HG02588 (cell line): Measurements from ENCODE around the gene SNTB2.
"Not testable (repeated sequence)": the region's sequence is repeated elsewhere in the genome, so short reads cannot be mapped to it uniquely, and the experiment has no call there.

ENCODE experiments used
- ATAC-seq: cut with Tn5 transposase; IDR thresholded peaks from one replicate; pipeline ENCODE4 v1.9.1; 2021; ENCODE audit warnings: mild to moderate bottlenecking, moderate library complexity; ENCODE audit not compliant: unreplicated experiment

The SNTB2 gene

DNA sequence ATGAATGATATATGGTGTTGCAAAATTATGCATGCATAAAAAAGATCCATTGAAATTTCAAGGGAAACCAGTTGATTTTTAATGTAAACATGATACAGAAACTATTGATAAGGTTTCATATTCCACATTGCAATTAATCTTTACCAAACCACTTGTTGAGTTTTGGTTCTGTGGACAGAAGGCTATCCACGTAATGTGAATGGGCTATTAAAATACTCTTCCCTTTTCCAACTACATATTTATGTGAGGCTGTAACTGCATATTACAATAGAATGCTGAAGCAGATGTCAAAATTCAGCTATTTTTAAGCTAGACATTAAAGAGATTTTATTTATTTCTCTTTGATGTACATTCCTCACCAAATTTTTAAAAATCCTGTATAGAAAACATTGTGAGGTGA is 90.4 kb downstream of the SNTB2 start:
- ATAC-seq, result no peak

DNA sequence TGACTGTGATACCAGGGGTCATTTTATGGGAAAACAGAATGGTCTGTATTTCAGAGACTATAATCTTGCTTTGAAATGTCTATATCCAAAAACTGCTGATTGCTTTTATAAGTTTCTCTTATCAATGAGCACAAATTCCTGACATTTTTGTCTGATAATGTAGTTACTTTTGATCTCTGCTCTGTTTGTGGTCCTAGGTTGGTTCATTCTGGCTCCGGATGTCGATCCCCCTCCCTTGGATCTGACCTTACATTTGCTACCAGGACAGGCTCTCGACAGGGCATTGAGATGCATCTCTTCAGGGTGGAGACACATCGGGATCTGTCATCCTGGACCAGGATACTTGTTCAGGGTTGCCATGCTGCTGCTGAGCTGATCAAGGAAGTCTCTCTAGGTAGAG is 96.9 kb downstream of the SNTB2 start:
- no peak for ATAC-seq

DNA sequence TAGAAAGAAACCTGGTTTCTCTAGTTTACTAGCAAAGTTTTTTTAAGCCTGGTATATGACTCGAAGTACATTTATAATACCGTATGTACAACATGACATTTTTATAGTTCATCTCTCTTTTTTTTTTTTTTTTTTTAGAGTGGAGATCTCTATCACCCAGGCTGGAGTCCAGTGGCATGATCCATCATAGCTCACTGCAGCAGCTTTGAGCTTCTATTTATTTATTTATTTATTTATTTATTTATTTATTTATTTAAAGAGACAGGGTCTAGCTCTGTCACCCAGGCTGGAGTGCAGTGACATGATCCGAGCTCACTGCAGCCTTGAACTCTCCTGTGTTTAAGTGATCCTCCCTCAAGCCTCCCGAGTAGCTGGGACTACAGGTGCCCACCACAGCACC is 98.3 kb downstream of the SNTB2 start:
- ATAC-seq, result no peak

DNA sequence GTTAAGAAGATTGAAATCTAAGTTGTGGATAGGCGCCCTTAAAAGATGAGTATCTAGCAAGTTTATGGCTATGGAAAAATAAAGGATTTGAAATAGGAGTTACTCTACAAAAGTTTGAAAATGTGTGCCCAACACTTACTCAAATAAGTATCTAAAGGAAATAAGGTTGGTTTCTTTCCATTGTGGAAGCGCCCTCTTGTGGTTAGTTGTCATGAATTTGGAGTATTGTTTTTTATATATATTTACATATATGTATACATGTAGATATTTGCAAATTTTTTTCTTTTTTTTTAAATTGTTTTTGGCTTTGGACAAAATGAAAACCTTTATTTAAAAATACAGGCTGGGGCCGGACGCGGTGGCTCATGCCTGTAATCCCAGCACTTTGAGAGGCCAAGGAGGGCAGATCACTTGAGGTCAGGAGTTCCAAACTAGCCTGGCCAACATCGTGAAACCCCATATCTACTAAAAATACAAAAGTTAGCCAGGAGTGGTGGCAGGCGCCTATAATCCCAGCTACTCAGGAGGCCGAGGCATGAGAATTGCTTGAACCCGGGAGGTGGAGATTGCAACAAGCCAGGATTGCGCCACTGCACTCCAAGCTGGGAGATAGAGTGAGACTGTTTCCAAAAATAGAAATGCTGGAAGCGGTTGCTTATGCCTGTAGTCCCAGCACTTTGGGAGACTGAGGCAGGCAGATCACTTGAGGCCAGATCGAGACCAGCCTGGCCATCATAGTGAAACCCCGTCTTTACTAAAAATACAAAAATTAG is 100.2 kb downstream of the SNTB2 start:
- ATAC-seq, result no peak

DNA sequence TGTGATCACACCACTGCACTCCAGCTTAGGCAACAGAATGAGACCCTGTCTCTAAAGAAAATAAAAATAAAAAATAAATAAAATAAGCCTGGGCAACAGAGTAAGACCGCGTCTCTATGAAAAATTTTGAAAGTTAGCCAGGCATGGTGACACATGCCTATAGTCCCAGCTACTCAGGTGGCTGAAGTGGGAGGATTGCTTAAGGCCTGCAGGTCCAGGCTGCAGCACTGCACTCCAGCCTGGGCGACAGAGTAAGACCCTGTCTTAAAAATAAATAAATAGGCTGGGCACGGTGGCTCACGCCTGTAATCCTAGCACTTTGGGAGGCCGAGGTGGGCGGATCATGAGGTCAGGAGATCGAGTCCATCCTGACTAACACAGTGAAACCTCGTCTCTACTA is 104.7 kb downstream of the SNTB2 start:
- ATAC-seq, result not testable (repeated sequence)

DNA sequence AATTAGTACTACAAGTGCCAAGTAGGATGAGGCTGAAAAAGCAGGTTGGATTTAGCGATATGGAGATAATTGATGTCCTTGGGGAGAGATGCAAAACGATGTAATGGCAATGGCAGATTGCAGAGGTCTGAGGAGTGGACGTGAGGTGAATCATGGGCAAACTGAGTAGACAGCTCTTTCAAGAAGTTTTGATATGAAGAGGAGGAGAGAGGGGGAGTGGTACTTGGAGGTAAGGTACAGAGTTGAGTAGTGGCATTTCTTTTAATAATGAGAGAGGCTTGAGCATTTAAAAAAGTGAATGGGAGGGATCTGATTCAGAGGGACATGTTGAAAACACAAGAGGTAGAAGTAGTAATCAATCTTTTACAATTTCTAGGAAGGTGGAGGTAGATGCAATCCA is 106.4 kb downstream of the SNTB2 start:
- ATAC-seq, result no peak

DNA sequence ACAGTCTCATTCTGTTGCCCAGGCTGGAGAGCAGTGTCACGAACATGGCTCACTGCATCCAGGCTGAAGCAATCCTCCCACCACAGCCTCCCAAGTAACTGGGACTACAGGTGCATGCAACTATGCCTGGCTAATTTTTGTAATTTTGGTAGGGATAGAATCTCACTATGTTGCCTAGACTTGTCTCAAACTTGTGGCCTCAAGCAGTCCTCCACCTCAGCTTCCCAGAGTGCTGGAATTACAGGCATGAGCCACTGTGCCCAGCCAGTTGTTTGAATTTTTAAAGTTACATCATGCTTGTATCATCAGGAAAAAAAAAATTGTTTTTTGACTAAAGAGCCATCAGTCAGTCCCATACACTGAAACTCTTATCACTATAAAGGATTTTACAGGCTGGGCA is 107.1 kb downstream of the SNTB2 start:
- no peak for ATAC-seq

DNA sequence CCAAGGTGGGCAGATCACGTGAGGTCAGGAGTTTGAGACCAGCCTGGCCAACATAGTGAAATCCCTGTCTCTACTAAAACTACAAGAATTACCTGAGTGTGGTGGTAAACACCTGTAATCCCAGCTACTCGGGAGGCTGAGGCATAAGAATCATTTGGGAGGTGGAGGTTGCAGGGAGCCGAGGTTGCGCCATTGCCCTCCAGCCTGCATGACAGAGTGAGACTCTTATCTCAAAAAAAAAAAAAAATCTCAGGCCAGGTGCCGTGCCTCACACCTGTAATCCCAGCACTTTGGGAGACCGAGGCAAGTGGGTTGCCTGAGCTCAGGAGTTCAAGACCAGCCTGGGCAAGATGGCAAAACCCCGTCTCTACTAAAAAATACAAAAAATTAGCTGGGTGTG is 109.8 kb downstream of the SNTB2 start:
- ATAC-seq, result not testable (repeated sequence)

DNA sequence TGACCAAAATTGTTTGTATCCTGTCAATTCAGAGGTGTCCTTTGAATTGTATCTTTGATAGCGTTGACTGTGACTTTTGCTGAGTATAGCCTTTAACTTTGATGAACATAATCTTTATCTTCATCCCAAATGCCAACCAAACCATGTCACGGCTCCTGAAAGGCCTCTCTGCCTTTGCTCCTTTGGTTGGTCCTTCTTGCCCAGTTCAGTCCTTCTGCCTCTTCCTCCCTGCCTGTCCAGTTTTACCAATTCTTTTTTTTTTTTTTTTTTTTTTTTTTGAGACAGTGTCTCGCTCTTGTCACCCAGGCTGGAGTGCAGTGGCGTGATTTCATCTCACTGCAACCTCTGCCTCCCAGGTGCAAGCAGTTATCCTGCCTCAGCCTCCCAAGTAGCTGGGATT is 111.3 kb downstream of the SNTB2 start:
- no peak for ATAC-seq

DNA sequence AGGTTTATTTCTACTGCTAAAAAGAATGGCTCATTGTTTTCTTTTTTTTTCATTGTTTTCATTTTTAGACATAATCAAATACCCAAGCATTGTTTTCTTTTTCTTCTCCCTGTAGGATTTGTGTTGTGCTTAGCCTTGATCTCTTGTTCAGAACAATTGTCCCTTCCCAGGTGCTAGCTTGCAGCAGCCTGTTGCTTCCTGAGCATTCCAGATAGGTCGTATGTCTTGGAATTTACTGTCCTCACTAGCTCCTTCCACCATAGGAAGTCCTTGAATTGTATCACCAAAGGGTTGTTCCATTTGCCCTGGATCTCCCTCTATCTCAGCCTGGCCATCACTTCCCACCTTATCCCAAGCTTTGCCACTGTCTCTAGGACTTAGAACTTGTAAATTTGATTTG is 114.2 kb downstream of the SNTB2 start:
- no peak for ATAC-seq

DNA sequence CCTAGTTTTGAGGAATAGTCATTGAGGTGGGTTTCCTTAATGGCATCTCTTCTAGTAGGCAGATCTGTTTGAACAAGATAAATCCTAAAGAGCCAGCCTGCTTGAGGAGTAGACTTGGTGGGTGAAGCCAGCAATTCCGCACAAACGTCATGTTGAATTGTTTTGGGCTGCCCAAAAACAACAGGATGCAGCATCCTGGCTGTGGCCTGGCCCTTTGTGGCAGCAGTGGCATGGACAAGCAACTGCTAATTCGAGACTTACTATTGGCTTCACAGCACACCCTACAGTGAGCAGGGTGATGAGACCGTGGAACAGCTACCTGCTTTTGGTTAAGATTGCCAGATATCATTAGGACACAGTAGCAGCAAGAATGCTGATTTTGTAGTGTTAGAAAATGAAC is 114.9 kb downstream of the SNTB2 start:
- ATAC-seq, result no peak

DNA sequence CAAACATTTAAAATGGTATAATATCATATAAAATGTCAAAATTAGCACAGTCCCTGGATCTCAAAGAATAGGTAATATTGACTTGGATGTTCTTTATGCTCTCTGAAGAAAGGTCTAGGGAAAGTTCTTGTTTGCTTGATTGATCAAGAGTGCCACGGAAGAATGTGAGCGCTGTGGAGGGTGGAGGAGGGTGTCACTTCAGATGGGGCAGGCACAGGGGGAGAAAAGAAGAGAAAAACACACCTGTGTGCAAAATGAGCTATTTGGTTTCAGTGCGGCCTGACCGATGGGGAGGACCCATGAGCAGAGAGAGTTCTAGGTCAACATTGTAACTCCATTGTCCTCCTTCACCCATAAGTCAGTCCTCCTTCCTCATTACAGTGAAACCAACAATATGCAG is 115.3 kb downstream of the SNTB2 start:
- ATAC-seq, result no peak

DNA sequence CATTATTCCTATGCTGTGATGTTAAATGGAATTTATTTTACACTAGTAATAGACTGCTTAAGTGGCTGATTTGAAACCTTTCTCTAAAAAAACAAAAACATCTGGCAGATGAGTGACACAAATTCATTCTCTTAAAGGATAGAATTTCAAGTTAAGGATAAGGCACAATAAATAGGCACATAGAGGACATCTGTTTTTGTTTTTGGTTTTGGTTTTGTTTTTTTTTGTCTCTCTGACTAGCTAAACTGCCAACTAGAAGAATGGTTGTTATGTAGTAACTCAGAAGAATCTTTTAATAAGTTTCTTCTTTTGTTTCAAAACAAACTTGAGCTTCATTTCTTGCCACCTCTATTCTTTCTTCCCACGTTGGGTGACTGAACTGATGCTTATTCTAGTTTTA is 119.1 kb downstream of the SNTB2 start:
- no peak for ATAC-seq

DNA sequence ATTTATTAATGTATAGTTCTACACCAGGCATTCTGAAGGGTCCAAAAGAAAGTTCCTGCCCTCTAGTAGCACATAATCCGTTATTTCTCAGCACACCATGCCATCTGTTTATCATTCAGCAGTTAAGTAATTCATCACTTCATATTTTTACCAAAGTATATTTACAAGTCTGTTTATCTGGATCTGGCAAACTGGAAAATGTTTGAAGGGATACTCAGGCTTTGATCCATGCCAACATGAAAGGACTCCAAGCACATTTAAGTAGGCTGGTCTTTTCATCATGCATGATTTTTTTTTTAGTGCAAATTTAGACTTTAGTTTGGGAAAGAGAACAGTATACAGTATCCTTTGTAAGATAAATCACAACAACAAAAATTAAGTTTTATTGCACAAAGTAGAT is 120.1 kb downstream of the SNTB2 start:
- no peak for ATAC-seq

DNA sequence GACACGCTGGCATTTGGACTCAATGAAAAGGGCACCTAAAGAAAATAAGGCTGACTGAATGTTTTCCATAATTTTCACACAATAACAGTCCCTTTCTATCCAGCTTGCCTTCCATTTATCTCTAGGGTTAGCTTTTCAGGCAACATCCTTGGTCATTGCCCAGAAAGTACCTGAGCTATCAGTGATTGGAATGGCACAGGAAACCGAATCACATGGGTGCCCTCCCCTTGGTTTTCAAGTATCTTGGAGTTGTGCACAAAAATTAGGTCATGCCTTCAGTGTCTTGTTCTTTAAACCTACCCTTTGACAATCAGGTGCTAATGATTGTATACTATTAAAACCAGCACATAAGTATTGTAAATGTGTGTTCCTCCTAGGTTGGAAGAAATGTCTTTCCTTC is 120.9 kb downstream of the SNTB2 start:
- no peak for ATAC-seq

DNA sequence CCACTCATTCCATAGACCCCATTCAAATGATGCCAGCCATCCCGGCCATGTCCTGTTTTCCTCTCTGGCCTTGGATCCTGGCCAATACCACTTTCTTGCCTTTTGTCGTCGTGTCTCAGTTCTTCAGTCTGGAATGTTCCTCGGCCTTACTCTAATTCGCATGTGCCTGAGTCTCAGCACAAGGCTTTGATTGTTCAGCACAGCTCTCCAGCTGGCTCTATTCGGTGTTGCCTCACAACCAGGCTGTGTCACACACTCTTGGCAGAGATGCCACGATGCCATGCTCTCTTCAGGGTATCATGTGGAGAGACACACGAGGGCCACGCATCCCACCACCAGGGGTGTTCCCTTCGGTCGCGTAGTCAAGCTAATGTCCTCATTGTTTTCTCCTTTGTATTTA is 122.4 kb downstream of the SNTB2 start:
- no peak for ATAC-seq

DNA sequence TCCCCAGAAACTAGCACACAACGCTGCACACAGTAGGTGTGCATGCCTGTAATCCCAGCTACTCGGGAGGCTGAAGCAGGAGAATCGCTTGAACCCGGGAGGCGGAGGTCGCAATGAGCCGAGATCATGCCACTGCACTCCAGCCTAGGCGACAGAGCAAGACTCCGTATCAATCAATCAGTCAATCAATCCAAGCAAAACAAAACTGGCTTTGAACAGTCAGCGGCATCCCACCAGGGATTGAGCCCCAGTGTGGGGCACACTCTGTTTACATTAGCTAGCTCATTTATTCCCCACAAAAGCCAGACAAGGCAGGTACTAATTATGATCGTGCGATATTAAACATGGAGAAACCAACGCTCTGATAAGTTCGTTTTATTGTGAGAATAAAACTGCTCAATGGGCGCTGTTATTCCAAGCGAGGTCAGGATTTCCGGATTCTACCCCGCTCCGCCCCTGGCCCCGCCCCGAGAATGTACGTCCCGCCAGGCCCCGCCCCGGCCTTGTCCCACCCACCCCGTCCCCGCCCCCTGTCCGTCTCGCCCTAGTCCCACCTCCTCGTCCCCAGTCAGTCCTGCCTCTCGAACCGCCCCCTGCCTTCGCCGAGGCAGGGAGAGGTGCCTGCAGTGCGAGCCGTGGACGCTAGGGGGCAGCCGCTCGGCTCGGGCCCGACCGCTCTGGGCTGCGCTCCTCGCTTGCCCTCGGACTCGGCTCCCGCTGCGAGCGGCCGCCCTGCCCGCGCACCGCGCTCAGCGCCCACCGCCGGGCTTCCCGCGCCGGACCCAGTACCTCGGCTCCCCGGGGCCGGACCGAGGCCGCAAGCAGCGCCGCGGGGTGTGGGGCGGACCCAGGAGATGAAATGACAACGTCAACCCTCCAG is 123.9 kb downstream of the SNTB2 start, which contains the start of gene VPS4A:
Gene VPS4A, plus strand, starts transcription at position 698 of the 880 bp plus-strand sequence. Its CDS starts 162 bp downstream, at position 860.
- peak; percentile 96 for ATAC-seq

DNA sequence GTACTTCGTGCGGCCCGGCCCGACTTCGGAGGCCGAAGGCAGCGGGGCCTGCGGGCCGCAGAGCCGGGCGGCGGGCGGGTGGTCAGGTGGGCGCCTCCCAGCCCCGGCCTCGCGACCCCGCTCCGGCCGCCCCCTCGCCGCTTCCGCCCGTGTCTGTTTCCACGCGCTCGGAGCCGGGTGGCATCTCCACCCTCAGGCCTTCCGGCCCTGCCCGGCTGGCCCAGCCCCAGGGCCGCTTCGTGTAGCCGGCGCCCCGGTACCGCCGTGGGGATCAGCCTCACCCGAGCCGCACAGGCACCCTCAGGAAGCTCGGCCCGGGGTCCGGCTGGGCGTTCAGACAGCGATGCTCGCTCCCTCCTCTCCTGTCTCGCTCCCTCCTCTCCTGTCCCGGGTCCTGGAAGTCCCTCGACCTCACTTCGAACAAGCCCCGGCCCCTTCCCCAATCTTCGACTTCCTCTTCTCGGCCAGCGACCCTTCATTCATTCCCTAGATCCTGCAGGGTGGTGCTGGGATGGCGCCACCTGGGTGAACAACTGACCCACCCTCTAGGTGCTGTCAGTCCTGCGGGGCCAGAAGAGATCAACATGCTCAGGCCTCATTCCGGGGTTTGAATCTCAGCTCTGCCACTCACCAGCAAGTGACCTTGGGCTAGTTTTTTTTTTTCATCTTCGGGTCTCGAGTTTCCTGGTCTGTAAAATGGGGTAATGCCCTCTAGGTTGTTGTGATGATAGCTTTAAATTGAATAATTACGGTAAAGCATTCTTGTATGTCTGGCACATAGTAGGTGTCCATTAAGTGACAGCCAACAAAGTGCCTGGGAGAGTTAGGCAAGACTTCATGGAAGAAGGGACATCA is 124.8 kb downstream of the SNTB2 start:
- ATAC-seq, result peak; percentile 42

DNA sequence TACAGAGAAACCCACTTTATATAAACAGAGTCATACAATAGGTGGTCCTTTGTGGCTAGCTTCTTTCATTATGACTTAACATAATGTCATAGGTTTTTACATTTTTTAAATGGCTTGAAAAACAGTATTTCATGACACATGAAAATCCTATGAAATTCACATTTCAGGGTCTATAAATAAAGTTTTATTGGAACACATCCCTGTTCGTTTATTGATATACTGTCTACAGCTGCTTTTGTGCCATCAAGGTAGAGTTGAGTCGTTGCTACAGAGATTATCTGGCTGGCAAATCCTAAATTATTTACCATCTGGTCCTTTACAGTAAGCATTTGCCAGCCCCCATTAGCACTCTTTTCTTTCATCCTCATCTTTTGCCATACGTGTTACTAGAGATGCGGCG is 126.5 kb downstream of the SNTB2 start:
- ATAC-seq, result no peak

DNA sequence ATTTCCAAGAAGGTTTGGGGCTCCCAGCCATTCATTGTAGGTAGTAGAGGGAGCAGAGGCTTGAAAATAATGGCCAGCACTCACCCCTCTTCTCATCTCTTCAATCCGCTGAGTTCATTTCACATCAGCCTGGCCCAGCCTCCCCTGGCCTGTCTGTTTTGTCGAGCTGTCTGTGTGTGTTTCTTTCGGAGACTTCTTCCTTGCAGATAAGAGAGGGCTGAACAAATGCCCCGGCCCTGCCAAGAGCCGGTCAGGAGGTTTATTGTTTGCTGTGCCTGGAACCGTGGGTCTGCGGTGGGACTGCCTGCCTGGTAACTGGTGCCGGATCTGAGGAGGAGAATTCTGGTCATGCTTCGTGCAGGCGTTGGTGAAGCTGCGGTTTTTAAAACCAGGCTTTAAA is 127.6 kb downstream of the SNTB2 start:
- no peak for ATAC-seq
